Measurements from ENCODE around the gene TNKS1BP1.
A peak's percentile ranks its signal among the peaks of the same experiment; 100 is the strongest.

The TNKS1BP1 gene

DNA sequence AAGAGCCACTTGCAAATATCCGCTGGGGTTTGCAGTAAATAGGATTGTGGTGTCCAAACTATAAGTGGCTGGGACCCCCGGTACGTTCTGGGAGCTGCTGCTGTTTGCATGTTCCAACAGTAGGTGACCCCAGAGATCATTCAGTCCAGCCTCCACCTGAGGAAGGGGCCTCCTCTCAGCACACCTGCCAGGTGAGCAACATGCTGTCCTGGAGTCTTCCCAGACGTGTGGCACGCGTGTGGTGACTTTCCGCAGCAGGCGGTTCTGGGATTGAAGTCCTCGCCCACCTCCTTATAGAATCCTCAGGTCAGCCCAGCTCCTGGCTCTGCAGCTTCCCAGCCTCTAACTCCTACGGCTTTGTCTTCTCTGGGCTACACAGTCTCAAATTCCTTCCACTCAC is 20.1 kb upstream of the TNKS1BP1 start:
- Histone ChIP-seq H3K27ac (ENCODE audit: low read length) (no peak overlapping the region), H3K4me3 (ENCODE audit: low read depth in 1 of 2, low read length in 2 of 2) (no peak overlapping the region), H4K20me1 (ENCODE audit: insufficient read depth, low read length) (no peaks in the 10 kb centered on the region; the same call in 1 of the 2 replicates), H3K27me3 (ENCODE audit: insufficient read depth, low read length, poor library complexity) (peaks cover 6% of the 10 kb centered on the region), H3K4me2 (ENCODE audit: insufficient read depth, low read length) (no peak overlapping the region), H3K79me2 (ENCODE audit: insufficient read depth, low read length) (no peaks in the 10 kb centered on the region), H3K4me1 (ENCODE audit: insufficient read depth, low read length) (0 out of 2 replicates have a peak, but pooled peaks cover 2% of the 10 kb centered on the region), H2AFZ (ENCODE audit: low read depth, low read length) (peak overlapping the region; percentile 56; the same call in 1 of the 2 replicates), H3K9ac (ENCODE audit: low read depth, low read length) (no peak overlapping the region), H3K36me3 (ENCODE audit: insufficient read depth, low read length) (no peaks in the 10 kb centered on the region), H3K9me3 (ENCODE audit: insufficient read depth, low read length, severe bottlenecking) (no peaks in the 10 kb centered on the region)
- no peak for ATAC-seq (ENCODE audit: insufficient read depth, low read depth)
- DNase-seq, result no peak
- TF ChIP-seq EZH2 (IDR thresholded peaks at IDR 0.05; ENCODE audit: borderline replicate concordance, low read depth, low read length, severe bottlenecking), result no peak
- TF ChIP-seq, protein P1, sequence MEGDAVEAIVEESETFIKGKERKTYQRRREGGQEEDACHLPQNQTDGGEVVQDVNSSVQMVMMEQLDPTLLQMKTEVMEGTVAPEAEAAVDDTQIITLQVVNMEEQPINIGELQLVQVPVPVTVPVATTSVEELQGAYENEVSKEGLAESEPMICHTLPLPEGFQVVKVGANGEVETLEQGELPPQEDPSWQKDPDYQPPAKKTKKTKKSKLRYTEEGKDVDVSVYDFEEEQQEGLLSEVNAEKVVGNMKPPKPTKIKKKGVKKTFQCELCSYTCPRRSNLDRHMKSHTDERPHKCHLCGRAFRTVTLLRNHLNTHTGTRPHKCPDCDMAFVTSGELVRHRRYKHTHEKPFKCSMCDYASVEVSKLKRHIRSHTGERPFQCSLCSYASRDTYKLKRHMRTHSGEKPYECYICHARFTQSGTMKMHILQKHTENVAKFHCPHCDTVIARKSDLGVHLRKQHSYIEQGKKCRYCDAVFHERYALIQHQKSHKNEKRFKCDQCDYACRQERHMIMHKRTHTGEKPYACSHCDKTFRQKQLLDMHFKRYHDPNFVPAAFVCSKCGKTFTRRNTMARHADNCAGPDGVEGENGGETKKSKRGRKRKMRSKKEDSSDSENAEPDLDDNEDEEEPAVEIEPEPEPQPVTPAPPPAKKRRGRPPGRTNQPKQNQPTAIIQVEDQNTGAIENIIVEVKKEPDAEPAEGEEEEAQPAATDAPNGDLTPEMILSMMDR (IDR thresholded peaks at IDR 0.05; ENCODE audit: borderline replicate concordance, extremely low read depth, low read length, poor library complexity, severe bottlenecking), result no peak

DNA sequence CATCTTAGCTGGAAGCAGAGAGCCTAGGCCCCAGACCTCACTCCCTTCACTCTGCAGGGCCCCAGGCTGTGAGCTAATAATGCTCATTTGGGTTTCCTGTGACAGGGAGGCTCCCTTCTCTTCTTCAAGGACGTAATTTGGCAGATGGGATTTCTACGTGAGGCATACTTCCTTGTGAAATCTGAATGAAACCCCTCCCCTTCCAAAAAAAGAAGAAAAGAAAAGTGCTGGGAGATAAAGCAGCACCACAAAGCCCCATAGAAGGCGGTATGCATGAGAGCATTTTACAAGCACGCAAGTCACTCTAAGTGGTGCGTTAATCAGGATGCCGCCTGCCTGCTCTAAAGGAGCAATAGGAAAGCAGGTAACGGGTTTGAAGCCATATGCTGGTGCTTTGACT is 19.1 kb upstream of the TNKS1BP1 start:
- Histone ChIP-seq H3K4me1 (ENCODE audit: insufficient read depth, low read length) (no peaks in the 10 kb centered on the region), H3K27me3 (ENCODE audit: insufficient read depth, low read length, poor library complexity) (peaks cover 6% of the 10 kb centered on the region), H3K36me3 (ENCODE audit: insufficient read depth, low read length) (no peaks in the 10 kb centered on the region), H3K4me3 (ENCODE audit: low read depth in 1 of 2, low read length in 2 of 2) (no peak overlapping the region), H3K9ac (ENCODE audit: low read depth, low read length) (no peak overlapping the region), H3K4me2 (ENCODE audit: insufficient read depth, low read length) (no peak overlapping the region), H3K9me3 (ENCODE audit: insufficient read depth, low read length, severe bottlenecking) (no peaks in the 10 kb centered on the region), H3K27ac (ENCODE audit: low read length) (no peak overlapping the region), H3K79me2 (ENCODE audit: insufficient read depth, low read length) (no peaks in the 10 kb centered on the region), H2AFZ (ENCODE audit: low read depth, low read length) (no peak overlapping the region), H4K20me1 (ENCODE audit: insufficient read depth, low read length) (no peaks in the 10 kb centered on the region; the same call in 1 of the 2 replicates)
- TF ChIP-seq EZH2 (IDR thresholded peaks at IDR 0.05; ENCODE audit: borderline replicate concordance, low read depth, low read length, severe bottlenecking), result no peak
- TF ChIP-seq, protein P1 (IDR thresholded peaks at IDR 0.05; ENCODE audit: borderline replicate concordance, extremely low read depth, low read length, poor library complexity, severe bottlenecking), result no peak
- DNase-seq (no peak), ATAC-seq (ENCODE audit: insufficient read depth, low read depth) (no peak)

- H3K27ac ChIP-seq (ENCODE audit: low read length), result no peak overlapping the region
- H3K4me3 ChIP-seq (ENCODE audit: low read depth in 1 of 2, low read length in 2 of 2), result no peak overlapping the region
- H3K4me1 ChIP-seq (ENCODE audit: insufficient read depth, low read length), result no peaks in the 10 kb centered on the region
Observed at GRCh38 chr11:57342702-57343101, 17.9 kb upstream of the TNKS1BP1 start.

More at GRCh38 chr11:57342702-57343101, 17.9 kb upstream of the TNKS1BP1 start:
- DNase-seq, result no peak
- H2AFZ ChIP-seq (ENCODE audit: low read depth, low read length), result no peak overlapping the region
- no peaks in the 10 kb centered on the region for H3K9me3 ChIP-seq (ENCODE audit: insufficient read depth, low read length, severe bottlenecking)
- H4K20me1 ChIP-seq (ENCODE audit: insufficient read depth, low read length), result no peaks in the 10 kb centered on the region; the same call in 1 of the 2 replicates
- H3K4me2 ChIP-seq (ENCODE audit: insufficient read depth, low read length), result no peak overlapping the region
- peaks cover 6% of the 10 kb centered on the region for H3K27me3 ChIP-seq (ENCODE audit: insufficient read depth, low read length, poor library complexity)
- no peaks in the 10 kb centered on the region for H3K36me3 ChIP-seq (ENCODE audit: insufficient read depth, low read length)
- TF ChIP-seq, protein P1 (IDR thresholded peaks at IDR 0.05; ENCODE audit: borderline replicate concordance, extremely low read depth, low read length, poor library complexity, severe bottlenecking), result no peak
- no peak for TF ChIP-seq EZH2 (IDR thresholded peaks at IDR 0.05; ENCODE audit: borderline replicate concordance, low read depth, low read length, severe bottlenecking)
- H3K79me2 ChIP-seq (ENCODE audit: insufficient read depth, low read length), result no peaks in the 10 kb centered on the region
- H3K9ac ChIP-seq (ENCODE audit: low read depth, low read length), result no peak overlapping the region
- no peak for ATAC-seq (ENCODE audit: insufficient read depth, low read depth)

All from DND-41 (cell line).